NCI-H2081 (cell line): ENCODE data around the gene TWSG1.

Source experiments
- DNase-seq, 2 experiments: peaks; one replicate each; lab custom pipeline; 2025; lab: John Stamatoyannopoulos, UW

Gene TWSG1

GRCh38 chr18:9334329-9334972 lies at the start of gene TWSG1:
Gene TWSG1, plus strand, starts transcription at chr18:9334773. Its CDS starts 2,457 bp downstream, at chr18:9337230.
- DNase-seq: peak; percentile 83 to 84

DNA sequence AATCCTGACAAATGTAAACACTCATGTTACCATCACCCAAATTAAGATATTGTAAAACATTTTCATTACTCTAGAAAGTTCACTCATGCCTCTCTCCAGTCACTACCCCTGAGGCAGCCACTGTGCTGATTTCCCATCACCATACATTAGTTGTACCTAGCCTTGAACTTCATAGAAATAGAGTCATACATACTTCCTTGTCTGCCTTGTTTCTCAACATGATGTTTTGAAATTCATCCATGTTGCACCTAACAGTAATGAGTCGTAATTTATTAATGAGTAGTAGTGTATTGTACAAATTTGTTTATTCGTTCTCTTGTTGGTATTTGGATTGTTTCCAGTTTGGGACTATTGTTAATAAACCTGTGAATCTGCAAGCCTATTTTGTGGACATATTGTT lies 49.0 kb upstream of the TWSG1 start:
- DNase-seq: no peak

DNA sequence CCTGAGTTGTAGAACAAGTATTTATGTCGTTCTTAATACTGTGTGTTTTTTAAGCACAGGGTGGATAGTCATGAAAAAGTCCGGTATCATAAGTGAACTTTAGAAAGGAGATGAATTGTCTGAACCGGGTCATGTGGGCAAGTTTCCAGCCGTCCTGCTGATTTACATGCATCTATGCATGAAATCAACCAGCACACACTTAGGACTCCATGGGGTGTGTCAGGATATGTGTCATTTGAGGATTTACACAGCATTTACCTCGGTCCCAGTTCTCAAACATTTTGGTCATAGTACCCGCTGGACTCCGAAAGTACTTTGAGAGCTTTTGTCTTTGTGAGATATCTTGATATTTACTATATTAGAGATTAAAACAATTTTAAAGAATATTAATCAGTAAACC lies 47.5 kb upstream of the TWSG1 start:
- DNase-seq: no peak

DNA sequence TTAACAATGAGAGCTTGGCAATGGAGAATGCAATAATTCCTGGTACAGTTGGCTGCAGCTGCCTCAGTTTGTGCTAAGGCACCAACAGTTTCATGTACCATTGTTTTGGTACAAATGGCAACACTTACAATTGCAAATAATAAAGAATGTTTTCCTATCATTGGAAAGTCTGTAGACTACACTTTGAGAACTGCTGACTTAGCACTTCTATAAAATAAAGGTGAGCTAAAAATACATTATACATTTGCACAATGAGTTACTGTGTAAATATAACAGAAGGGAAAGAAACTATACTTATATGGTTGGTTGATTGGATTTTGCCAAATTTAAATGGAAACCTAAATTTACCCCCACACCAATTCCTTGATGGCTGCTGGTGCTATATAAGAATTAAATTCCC lies 44.9 kb upstream of the TWSG1 start:
- DNase-seq: no peak

- no peak for DNase-seq
Observed at GRCh38 chr18:9290156-9290555, 44.4 kb upstream of the TWSG1 start.

GRCh38 chr18:9292047-9292446 lies 42.5 kb upstream of the TWSG1 start:
- DNase-seq: no peak

GRCh38 chr18:9293948-9294347 lies 40.6 kb upstream of the TWSG1 start:
- DNase-seq: no peak

DNA sequence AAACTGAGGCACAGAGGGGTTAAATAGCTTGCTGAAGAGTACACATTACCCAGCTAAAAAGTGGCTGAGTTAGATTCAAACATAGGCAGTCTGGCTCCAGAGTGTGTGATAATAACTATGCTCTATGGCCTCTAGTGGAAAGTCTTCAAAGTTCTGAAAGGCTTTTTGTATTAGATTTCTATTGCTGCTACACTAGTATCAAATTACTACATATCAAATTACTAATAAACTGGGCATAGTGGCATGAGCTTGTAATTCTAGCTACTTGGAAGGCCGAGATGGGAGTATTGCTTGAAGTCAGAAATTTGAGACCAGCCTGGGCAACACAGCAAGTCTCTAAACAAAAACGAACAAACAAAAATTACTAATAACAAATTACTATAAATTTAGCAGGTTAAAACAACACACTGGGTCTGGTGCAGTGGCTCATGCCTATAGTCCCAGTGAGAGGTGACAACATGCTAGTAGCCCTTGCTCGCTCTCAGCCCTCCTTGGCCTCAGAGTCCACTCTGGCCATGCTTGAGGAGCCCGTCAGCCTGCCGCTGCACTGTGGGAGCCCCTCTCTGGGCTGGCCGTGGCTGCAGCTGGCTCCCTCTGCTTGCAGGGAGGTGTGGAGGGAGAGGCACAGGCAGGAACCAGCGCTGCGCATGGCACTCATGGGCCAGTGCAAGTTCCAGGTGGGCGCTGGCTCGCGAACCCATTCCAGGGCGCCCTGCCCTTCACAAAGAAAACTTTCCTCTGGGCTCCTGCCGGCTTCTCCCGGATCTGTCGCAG lies 38.2 kb upstream of the TWSG1 start:
- no peak for DNase-seq

DNA sequence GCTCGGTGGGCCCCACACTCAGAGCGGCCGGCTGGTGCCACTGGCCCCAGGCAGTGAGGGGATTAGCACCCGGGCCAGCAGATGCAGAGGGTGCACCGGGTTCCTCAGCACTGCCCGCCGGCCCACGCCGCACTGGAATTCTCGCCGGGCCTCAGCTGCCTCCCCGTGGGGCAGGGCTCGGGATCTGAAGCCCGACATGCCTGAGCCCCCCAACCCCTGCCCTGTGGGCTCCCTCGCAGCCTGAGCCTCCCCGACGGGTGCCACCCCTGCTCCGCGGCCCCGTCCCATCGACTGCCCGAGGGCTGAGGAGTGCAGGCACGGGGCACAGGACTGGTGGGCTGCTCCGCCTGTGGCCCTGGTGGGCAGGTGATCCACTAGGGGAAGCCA lies 37.6 kb upstream of the TWSG1 start:
- DNase-seq: no peak

DNA sequence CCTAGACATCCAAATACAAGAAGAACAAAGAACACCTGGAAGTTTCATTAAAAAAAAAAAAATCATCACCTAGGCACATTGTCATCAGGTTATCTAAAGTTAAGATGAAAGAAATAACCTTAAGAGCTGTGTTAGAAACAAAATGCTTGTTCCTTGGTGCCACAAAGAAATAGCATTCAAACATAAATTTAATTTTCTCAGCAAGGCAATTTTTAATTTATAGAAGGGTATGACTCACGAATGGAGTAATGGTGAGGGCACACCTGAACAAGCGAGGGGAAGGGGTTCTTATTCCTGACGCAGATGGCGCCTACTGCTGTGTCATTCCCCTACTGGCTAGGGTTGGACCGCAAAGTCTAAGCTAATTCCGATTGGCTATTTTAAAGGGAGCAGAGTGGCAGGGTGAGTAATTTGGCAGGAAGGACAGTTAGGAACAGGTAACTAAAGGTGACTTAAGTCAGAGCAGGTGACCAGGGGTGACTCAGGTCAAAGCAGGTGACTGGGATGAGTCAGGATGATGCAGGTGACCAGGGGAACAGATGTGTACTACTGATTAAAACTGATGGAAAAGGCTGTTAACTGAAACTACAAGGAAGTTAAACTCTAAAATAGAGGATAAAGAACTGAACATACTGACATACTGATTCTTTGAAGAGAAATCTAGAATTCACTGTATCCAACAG lies 30.0 kb upstream of the TWSG1 start:
- DNase-seq: no peak

GRCh38 chr18:9319333-9319732 lies 15.2 kb upstream of the TWSG1 start:
- no peak for DNase-seq

DNA sequence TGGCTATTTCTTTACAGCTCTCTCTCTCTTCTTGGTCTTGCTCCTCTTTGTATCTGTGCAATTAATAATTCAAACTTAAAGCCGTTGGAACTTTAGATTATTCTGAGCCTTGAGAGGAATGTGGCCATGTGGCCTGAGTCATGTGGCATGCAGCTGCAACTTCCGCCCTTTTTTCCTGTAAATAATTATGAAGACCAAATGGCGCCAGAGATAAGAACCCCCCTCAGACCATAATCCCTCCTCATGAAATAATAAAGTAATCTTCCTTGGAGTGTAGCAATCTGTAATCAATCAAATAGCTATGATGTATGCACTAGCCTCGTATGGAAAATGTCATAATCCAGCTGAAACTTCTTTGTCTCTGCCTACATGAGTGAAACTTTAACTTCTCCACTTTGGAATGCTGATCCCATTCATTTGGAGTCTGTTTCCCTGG lies 13.5 kb upstream of the TWSG1 start:
- no peak for DNase-seq

DNA sequence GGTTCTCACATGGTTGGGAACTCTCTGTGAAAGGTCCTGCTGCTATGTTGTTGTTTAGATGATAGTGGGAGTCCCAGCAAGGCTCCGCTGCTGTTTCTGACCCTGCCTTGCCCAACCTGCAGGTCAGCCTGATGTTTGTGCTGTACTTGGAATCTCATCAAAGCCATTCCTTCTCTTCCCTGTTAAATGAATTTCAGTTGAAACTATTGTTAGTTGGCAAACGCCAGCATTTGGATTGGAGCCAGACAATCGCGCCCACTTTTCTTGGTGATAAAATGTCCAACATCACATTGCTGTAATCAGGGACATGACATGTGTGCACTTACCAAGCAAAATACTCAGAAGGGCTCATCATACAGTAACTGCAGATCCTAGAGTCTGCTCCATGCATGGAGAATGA lies 12.8 kb upstream of the TWSG1 start:
- no peak for DNase-seq

GRCh38 chr18:9322744-9323143 lies 11.8 kb upstream of the TWSG1 start:
- DNase-seq: no peak

GRCh38 chr18:9323750-9324445 lies 10.7 kb upstream of the TWSG1 start:
- no peak for DNase-seq

DNA sequence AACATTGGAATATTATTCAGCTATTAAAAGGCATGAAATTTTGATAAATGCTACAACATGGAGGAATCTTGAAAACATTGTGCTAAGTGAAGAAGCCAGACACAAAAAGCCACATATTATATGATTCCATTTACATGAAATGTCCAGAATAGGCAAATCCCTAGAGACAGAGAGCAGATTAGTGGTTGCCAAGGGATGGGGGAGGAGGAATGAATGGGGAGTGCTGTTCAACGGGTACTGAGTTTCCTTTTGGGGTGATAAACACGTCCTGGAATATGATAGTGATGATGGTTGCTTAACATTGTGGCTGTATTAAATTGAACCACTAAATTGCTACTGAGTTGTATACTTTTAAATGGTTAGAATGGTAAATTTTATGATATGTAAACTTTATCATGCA lies 8.9 kb upstream of the TWSG1 start:
- no peak for DNase-seq

DNA sequence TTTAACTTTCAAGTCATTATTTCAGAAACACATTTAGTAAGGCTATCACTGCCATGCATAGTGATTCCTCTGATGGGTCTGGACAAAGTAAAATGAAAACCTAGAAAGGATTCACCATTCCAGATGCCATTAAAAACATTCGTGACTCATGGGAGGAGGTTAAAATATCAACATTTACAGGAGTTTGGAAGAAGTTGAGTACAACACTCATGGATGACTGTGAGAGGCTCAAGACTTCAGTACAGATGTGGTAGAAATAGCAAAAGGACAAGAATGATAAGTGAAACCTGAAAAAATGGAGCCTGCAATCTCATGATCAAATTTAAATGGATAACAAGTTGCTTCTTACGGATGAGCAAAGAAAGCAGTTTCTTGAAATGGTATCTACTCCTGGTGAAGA lies 5.8 kb upstream of the TWSG1 start:
- DNase-seq: no peak

DNA sequence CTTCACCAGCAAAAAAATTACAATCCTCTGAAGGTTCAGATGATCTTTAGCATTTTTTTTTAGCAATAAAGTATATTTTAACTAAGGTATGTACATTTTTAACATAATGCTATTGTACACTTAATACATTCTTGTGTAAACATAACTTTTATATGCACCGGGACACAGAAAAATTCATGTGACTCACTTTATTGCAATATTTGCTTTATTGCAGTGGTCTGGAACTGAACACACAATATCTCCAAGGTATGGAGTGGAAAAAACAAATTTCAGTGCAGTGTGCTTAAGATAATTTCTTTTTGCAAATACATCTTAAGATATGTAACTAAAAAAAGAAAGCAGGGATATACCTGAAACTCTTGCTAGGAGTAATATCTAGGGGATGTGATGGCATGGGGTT lies 5.1 kb upstream of the TWSG1 start:
- DNase-seq: no peak

GRCh38 chr18:9330419-9330818 lies 4.2 kb upstream of the TWSG1 start:
- no peak for DNase-seq

DNA sequence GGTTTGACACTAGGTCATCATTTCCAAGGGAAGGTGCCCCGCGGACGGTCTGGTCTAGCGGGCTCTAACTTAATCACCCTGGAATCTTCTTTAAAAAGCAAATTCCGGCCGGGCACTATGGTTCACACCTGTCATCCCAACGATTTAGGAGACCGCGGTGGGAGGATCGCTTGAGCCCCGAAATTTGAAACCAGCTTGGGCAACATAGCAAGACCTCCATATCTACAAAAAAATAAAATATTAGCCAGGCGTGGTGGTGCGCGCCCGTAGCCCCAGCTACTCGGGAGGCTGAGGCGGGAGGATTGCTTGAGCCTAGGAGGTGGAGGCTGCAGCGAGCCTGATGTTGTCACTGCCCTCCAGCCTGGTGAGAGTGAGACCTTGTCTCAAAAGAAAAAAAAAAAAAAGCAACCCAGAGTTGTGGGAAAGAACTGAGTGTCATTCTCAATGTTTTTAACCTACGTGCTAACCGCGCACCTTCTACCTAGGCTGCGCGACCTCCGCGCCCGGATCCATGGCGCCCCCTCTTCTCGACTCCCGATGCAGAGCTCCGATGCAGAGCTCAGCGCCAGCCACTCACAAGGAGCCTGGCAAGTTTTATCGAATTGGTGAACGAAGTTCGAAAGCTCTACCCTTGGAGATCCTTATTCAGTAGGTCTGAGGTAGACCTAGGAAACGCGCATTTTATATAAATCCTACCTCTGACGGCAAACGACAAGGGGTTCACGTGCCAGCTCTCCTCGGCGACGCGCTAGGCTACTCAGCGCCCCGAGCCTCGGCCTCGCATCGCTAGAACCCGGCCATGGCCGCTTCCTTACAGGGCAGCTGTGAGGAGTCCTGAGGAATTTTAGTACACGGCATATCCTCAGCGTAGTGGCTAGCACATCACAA lies 888 bp upstream of the TWSG1 start:
- DNase-seq: peak in 1 of 2 experiments; percentile 49

- DNase-seq: peak; percentile 47 to 48
Observed at GRCh38 chr18:9334973-9335696, 562 bp downstream of the TWSG1 start.
